ENCODE measurements around the gene GPR84. TPM values are rescaled to one million over a fixed set of nuclear protein-coding genes. Genes with fewer than 3 reads are reported as not detected.
A peak's percentile ranks its signal among the peaks of the same experiment; 100 is the strongest.

Gene GPR84
- total RNA-seq, 1 experiment from 2014 or later: not detected

DNA sequence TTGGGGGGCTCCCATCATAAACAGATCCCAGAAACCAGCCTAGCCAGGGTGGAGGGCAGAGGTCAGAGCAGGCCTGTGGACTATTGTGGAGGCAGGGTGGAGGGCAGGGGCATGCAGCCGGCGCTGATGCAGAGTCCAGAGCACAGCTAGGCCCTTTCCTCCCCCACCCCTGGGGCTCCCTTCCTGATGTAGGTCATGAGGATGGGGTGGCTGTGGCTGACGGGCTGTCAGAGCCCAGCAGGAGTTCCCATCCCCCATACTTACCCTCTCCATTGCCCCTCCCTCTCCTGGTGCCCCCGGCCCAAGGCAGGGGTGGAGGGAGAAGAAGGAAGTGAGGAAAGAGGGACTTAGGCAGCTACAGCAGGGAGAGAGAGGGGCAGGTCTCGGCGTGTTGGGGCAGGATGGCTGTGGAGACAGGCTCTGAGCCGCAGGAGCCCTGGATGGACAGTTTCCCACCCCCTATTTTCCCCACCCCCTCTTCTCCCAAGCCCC is 25.9 kb upstream of the GPR84 start:
- H3K27ac ChIP-seq: no peak overlapping the region
- H3K36me3 ChIP-seq (ENCODE audit: low read depth): no peaks in the 10 kb centered on the region
- H3K79me2 ChIP-seq (ENCODE audit: low read depth): no peaks in the 10 kb centered on the region
- peaks cover 39% of the 10 kb centered on the region for H3K4me1 ChIP-seq (replicated peaks; ENCODE audit: insufficient read depth)
- peaks cover 27% of the 10 kb centered on the region for H3F3A ChIP-seq (ENCODE audit: insufficient read depth, low read depth)
- H4K20me1 ChIP-seq (ENCODE audit: insufficient read depth): no peaks in the 10 kb centered on the region; the same call in 1 of the 2 replicates
- no peaks in the 10 kb centered on the region for H3K9me2 ChIP-seq (ENCODE audit: insufficient read depth)
- intact Hi-C loops (cut with micrococcal nuclease; ENCODE audit: unreplicated experiment): no loop called here
- H3K9me3 ChIP-seq (ENCODE audit: insufficient read depth, low read depth): no peaks in the 10 kb centered on the region
- H2AFZ ChIP-seq: no peak overlapping the region
- ChIA-PET CTCF (no interaction called here), POLR2A (ENCODE audit: unreplicated experiment) (interaction anchor here (0.6 kb wide), 1 partner anchor 258 kb away, joined by 3 read pairs; no protein-coding TSS in a partner anchor)
- BruUV-seq (replicated peaks): no TSS peak
- TF ChIP-seq EZH2 (IDR thresholded peaks at IDR 0.05; ENCODE audit: low read depth): no peak
- TF ChIP-seq, protein P1, sequence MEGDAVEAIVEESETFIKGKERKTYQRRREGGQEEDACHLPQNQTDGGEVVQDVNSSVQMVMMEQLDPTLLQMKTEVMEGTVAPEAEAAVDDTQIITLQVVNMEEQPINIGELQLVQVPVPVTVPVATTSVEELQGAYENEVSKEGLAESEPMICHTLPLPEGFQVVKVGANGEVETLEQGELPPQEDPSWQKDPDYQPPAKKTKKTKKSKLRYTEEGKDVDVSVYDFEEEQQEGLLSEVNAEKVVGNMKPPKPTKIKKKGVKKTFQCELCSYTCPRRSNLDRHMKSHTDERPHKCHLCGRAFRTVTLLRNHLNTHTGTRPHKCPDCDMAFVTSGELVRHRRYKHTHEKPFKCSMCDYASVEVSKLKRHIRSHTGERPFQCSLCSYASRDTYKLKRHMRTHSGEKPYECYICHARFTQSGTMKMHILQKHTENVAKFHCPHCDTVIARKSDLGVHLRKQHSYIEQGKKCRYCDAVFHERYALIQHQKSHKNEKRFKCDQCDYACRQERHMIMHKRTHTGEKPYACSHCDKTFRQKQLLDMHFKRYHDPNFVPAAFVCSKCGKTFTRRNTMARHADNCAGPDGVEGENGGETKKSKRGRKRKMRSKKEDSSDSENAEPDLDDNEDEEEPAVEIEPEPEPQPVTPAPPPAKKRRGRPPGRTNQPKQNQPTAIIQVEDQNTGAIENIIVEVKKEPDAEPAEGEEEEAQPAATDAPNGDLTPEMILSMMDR (conservative IDR thresholded peaks at IDR 0.05): no peak
- no peak for DNase-seq
- H3K4me2 ChIP-seq: no peak overlapping the region
- H3K27me3 ChIP-seq (ENCODE audit: insufficient read depth, low read depth): no peaks in the 10 kb centered on the region
- no peak overlapping the region for H3K4me3 ChIP-seq

DNA sequence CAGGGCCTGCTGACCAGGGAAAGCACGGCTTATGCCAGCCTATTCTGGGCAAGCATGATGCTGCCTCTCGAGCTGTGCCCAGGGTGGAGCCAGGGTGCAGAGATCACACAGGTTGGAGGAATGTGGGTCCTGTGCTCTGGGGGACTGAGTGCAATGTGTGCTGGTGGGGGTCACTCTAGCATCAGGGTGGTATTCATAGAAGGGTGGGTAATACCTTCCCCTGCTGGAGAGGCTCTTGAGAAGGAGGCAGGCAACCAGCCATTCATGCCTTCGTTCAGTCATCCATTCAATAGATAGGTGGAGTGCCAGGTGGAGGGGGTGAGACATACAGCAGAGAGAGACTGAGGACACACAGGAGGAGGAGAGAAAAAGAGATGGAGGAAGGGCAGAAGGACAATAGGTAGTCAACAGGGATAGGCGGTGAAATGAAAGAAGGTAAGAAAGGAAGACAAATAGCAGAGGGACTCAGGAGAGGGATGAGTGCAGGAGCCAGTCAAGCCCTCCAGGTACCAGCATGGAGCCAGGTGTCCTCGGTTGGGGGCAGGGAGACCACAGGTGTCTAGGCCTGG is 25.4 kb upstream of the GPR84 start:
- CTCF ChIA-PET: no interaction called here
- Histone ChIP-seq H4K20me1 (ENCODE audit: insufficient read depth) (no peaks in the 10 kb centered on the region; the same call in 1 of the 2 replicates), H3K4me3 (no peak overlapping the region), H3K4me1 (replicated peaks; ENCODE audit: insufficient read depth) (peaks cover 45% of the 10 kb centered on the region), H3K4me2 (no peak overlapping the region), H3K79me2 (ENCODE audit: low read depth) (no peaks in the 10 kb centered on the region), H3K9me3 (ENCODE audit: insufficient read depth, low read depth) (no peaks in the 10 kb centered on the region), H3K36me3 (ENCODE audit: low read depth) (no peaks in the 10 kb centered on the region), H2AFZ (no peak overlapping the region), H3F3A (ENCODE audit: insufficient read depth, low read depth) (peaks cover 27% of the 10 kb centered on the region), H3K27ac (no peak overlapping the region), H3K27me3 (ENCODE audit: insufficient read depth, low read depth) (no peaks in the 10 kb centered on the region), H3K9me2 (ENCODE audit: insufficient read depth) (no peaks in the 10 kb centered on the region)
- POLR2A ChIA-PET (ENCODE audit: unreplicated experiment): no interaction called here
- no peak for DNase-seq
- BruUV-seq (replicated peaks): TSS peak; percentile 17
- no peak for TF ChIP-seq EZH2 (IDR thresholded peaks at IDR 0.05; ENCODE audit: low read depth)
- TF ChIP-seq, protein P1 (conservative IDR thresholded peaks at IDR 0.05): no peak
- intact Hi-C loops (cut with micrococcal nuclease; ENCODE audit: unreplicated experiment): no loop called here

DNA sequence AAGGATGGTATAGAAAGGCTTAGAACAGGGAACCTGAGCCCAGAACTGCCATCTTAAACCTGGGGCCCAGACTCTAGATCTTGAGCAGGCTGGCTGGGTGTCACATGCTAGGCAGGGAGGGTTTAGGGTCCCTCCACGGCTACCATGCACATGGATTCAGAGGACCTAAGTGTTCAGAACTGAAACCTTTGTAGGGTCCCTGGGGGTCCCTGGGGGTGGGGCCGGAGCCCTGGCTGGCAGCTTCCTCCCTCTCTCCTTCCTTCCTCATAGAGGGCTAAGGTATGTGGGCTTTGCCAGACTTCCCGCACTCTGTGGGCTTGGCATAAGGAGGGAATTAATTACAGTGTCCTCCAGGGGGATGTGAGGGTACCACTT is 24.8 kb upstream of the GPR84 start:
- no peak overlapping the region for H3K27ac ChIP-seq
- intact Hi-C loops (cut with micrococcal nuclease; ENCODE audit: unreplicated experiment): no loop called here
- TF ChIP-seq, protein P1 (conservative IDR thresholded peaks at IDR 0.05): no peak
- no peak for TF ChIP-seq EZH2 (IDR thresholded peaks at IDR 0.05; ENCODE audit: low read depth)
- no TSS peak for BruUV-seq (replicated peaks)
- no peaks in the 10 kb centered on the region for H4K20me1 ChIP-seq (ENCODE audit: insufficient read depth)
- H3K79me2 ChIP-seq (ENCODE audit: low read depth): no peaks in the 10 kb centered on the region
- no peak for DNase-seq
- no peaks in the 10 kb centered on the region for H3K9me3 ChIP-seq (ENCODE audit: insufficient read depth, low read depth)
- no peak overlapping the region for H2AFZ ChIP-seq
- CTCF ChIA-PET: no interaction called here
- H3F3A ChIP-seq (ENCODE audit: insufficient read depth, low read depth): peaks cover 27% of the 10 kb centered on the region
- no peaks in the 10 kb centered on the region for H3K9me2 ChIP-seq (ENCODE audit: insufficient read depth)
- no peak overlapping the region; the same call in 1 of the 2 replicates for H3K4me2 ChIP-seq
- no peak overlapping the region for H3K4me3 ChIP-seq
- no peaks in the 10 kb centered on the region for H3K27me3 ChIP-seq (ENCODE audit: insufficient read depth, low read depth)
- peaks cover 49% of the 10 kb centered on the region for H3K4me1 ChIP-seq (replicated peaks; ENCODE audit: insufficient read depth)
- no peaks in the 10 kb centered on the region for H3K36me3 ChIP-seq (ENCODE audit: low read depth)
- POLR2A ChIA-PET (ENCODE audit: unreplicated experiment): no interaction called here

Measured in PC-9 (cell line).